Suprapubic skin (tissue), 3 donors: ENCODE measurements around the gene PACSIN2.

Experiments
- CTCF ChIP-seq, 2 donors: fragments of 200-600 bp in 1 of 2; fragments of 450-650 bp in 1 of 2; sonication (generic) in 1 of 2; IDR thresholded peaks; one replicate each; pipeline ENCODE4 v1.5.1; 2016 to 2019; ENCODE audit warnings: antibody characterized with exemption in 2 of 2, mild to moderate bottlenecking in 1 of 2, moderate library complexity in 1 of 2
- EP300 ChIP-seq: sonication (generic); formaldehyde crosslinking; IDR thresholded peaks from one replicate; pipeline ENCODE4 v1.6.1; 2017; ENCODE audit warnings: antibody characterized with exemption
- POLR2A ChIP-seq, 2 donors: fragments of 450-650 bp; IDR thresholded peaks; one replicate each; pipeline ENCODE4 v1.6.1; 2017; ENCODE audit warnings: antibody characterized with exemption in 2 of 2, mild to moderate bottlenecking in 2 of 2, moderate library complexity in 2 of 2

- no peak for TF ChIP-seq CTCF (IDR thresholded peaks at IDR 0.05)
- no peak for TF ChIP-seq POLR2A (IDR thresholded peaks at IDR 0.05)
- TF ChIP-seq EP300: no peak
Observed at GRCh38 chr22:42983470-42983869, 31.5 kb downstream of the PACSIN2 start.
